ENCODE data around the gene FREY1.

FREY1 gene

GRCh38 chr11:45926001-45926401 lies 18.9 kb upstream of the FREY1 start:
- H3K9me3 Mint-ChIP-seq: no peaks in the 10 kb centered on the region
- no peak overlapping the region for H3K4me3 Mint-ChIP-seq
- peaks cover 32% of the 10 kb centered on the region for H3K4me1 Mint-ChIP-seq
- H3K27me3 Mint-ChIP-seq: no peaks in the 10 kb centered on the region
- DNase-seq (ENCODE audit: low spot score in 2 of 2) (no peak), ATAC-seq (replicated peaks; ENCODE audit: extremely low read depth, poor library complexity, severe bottlenecking) (no peak)
- H3K27ac Mint-ChIP-seq (ENCODE audit: low read depth): no peak overlapping the region
- H3K36me3 Mint-ChIP-seq (ENCODE audit: insufficient read depth): peaks cover 10% of the 10 kb centered on the region

- peaks cover 7% of the 10 kb centered on the region for H3K36me3 Mint-ChIP-seq (ENCODE audit: insufficient read depth)
- H3K9me3 Mint-ChIP-seq: no peaks in the 10 kb centered on the region
- H3K4me1 Mint-ChIP-seq: peaks cover 28% of the 10 kb centered on the region
- no peak for DNase-seq (ENCODE audit: low spot score in 2 of 2)
- H3K27ac Mint-ChIP-seq (ENCODE audit: low read depth): no peak overlapping the region
- H3K4me3 Mint-ChIP-seq: no peak overlapping the region
- ATAC-seq (replicated peaks; ENCODE audit: extremely low read depth, poor library complexity, severe bottlenecking): no peak
- H3K27me3 Mint-ChIP-seq: no peaks in the 10 kb centered on the region
Measured at GRCh38 chr11:45925550-45925949, 18.5 kb upstream of the FREY1 start.

- ATAC-seq (replicated peaks; ENCODE audit: extremely low read depth, poor library complexity, severe bottlenecking) (no peak), DNase-seq (ENCODE audit: low spot score in 2 of 2) (no peak)
- Mint-ChIP-seq H3K36me3 (ENCODE audit: insufficient read depth) (peaks cover 2% of the 10 kb centered on the region), H3K4me1 (peaks cover 27% of the 10 kb centered on the region), H3K9me3 (no peaks in the 10 kb centered on the region), H3K27me3 (no peaks in the 10 kb centered on the region), H3K27ac (ENCODE audit: low read depth) (no peak overlapping the region), H3K4me3 (no peak overlapping the region)
Measured at GRCh38 chr11:45924927-45925326, 17.9 kb upstream of the FREY1 start.

GRCh38 chr11:45924036-45924915 lies 17.2 kb upstream of the FREY1 start:
- no peak for ATAC-seq (replicated peaks; ENCODE audit: extremely low read depth, poor library complexity, severe bottlenecking)
- H3K9me3 Mint-ChIP-seq: no peaks in the 10 kb centered on the region
- peaks cover 27% of the 10 kb centered on the region for H3K4me1 Mint-ChIP-seq
- H3K27me3 Mint-ChIP-seq: no peaks in the 10 kb centered on the region
- peak overlapping the region; percentile 26 for H3K27ac Mint-ChIP-seq (ENCODE audit: low read depth)
- DNase-seq (ENCODE audit: low spot score in 2 of 2): no peak
- H3K36me3 Mint-ChIP-seq (ENCODE audit: insufficient read depth): peaks cover 4% of the 10 kb centered on the region
- peak overlapping the region; percentile 64 for H3K4me3 Mint-ChIP-seq

GRCh38 chr11:45922425-45923082 lies 15.5 kb upstream of the FREY1 start, which contains the start of gene LARGE2:
LARGE2 (plus strand) TSS chr11:45922656; CDS start chr11:45922883, 227 bp downstream.
- Mint-ChIP-seq H3K27me3 (no peaks in the 10 kb centered on the region), H3K9me3 (no peaks in the 10 kb centered on the region), H3K27ac (ENCODE audit: low read depth) (no peak within 1 kb of the TSS), H3K36me3 (ENCODE audit: insufficient read depth) (peaks cover 10% of the 10 kb centered on the region), H3K4me1 (peaks cover 36% of the 10 kb centered on the region), H3K4me3 (peak within 1 kb of the TSS; percentile 83)
- no peak for ATAC-seq (replicated peaks; ENCODE audit: extremely low read depth, poor library complexity, severe bottlenecking)
- DNase-seq (ENCODE audit: low spot score in 2 of 2): no peak

GRCh38 chr11:45921561-45922424 lies 14.7 kb upstream of the FREY1 start:
- H3K4me3 Mint-ChIP-seq: peak overlapping the region; percentile 76
- no peak for ATAC-seq (replicated peaks; ENCODE audit: extremely low read depth, poor library complexity, severe bottlenecking)

GRCh38 chr11:45920531-45921477 lies 13.7 kb upstream of the FREY1 start:
- H3K27ac Mint-ChIP-seq (ENCODE audit: low read depth): no peak overlapping the region
- peaks cover 38% of the 10 kb centered on the region for H3K4me1 Mint-ChIP-seq
- ATAC-seq (replicated peaks; ENCODE audit: extremely low read depth, poor library complexity, severe bottlenecking) (no peak), DNase-seq (ENCODE audit: low spot score in 2 of 2) (no peak)
- H3K36me3 Mint-ChIP-seq (ENCODE audit: insufficient read depth): peaks cover 12% of the 10 kb centered on the region
- H3K27me3 Mint-ChIP-seq: no peaks in the 10 kb centered on the region
- no peaks in the 10 kb centered on the region for H3K9me3 Mint-ChIP-seq
- peak overlapping the region; percentile 76 for H3K4me3 Mint-ChIP-seq

More at GRCh38 chr11:45921561-45922424, 14.7 kb upstream of the FREY1 start:
- Mint-ChIP-seq H3K27ac (ENCODE audit: low read depth) (no peak overlapping the region), H3K4me1 (peaks cover 30% of the 10 kb centered on the region), H3K36me3 (ENCODE audit: insufficient read depth) (peaks cover 10% of the 10 kb centered on the region), H3K9me3 (no peaks in the 10 kb centered on the region), H3K27me3 (no peaks in the 10 kb centered on the region)
- no peak for DNase-seq (ENCODE audit: low spot score in 2 of 2)

GRCh38 chr11:45919806-45920530 lies 12.9 kb upstream of the FREY1 start:
- ATAC-seq (replicated peaks; ENCODE audit: extremely low read depth, poor library complexity, severe bottlenecking) (no peak), DNase-seq (ENCODE audit: low spot score in 2 of 2) (no peak)
- H3K4me1 Mint-ChIP-seq: peaks cover 45% of the 10 kb centered on the region
- H3K27ac Mint-ChIP-seq (ENCODE audit: low read depth): peak overlapping the region; percentile 49
- no peaks in the 10 kb centered on the region for H3K27me3 Mint-ChIP-seq
- peak overlapping the region; percentile 82 for H3K4me3 Mint-ChIP-seq
- no peaks in the 10 kb centered on the region for H3K9me3 Mint-ChIP-seq
- H3K36me3 Mint-ChIP-seq (ENCODE audit: insufficient read depth): peaks cover 14% of the 10 kb centered on the region

GRCh38 chr11:45918962-45919675 lies 12.0 kb upstream of the FREY1 start:
- Mint-ChIP-seq H3K27me3 (no peaks in the 10 kb centered on the region), H3K27ac (ENCODE audit: low read depth) (peak overlapping the region; percentile 92), H3K9me3 (no peaks in the 10 kb centered on the region), H3K36me3 (ENCODE audit: insufficient read depth) (peaks cover 19% of the 10 kb centered on the region), H3K4me1 (peaks cover 40% of the 10 kb centered on the region), H3K4me3 (peak overlapping the region; percentile 82)
- DNase-seq (ENCODE audit: low spot score in 2 of 2) (no peak), ATAC-seq (replicated peaks; ENCODE audit: extremely low read depth, poor library complexity, severe bottlenecking) (no peak)

- peak overlapping the region; percentile 82 for H3K4me3 Mint-ChIP-seq
- H3K9me3 Mint-ChIP-seq: no peaks in the 10 kb centered on the region
- peaks cover 38% of the 10 kb centered on the region for H3K4me1 Mint-ChIP-seq
- H3K36me3 Mint-ChIP-seq (ENCODE audit: insufficient read depth): peaks cover 23% of the 10 kb centered on the region
- peak; percentile 2 for ATAC-seq (replicated peaks; ENCODE audit: extremely low read depth, poor library complexity, severe bottlenecking)
- DNase-seq (ENCODE audit: low spot score in 2 of 2): no peak
- peak overlapping the region; percentile 92 for H3K27ac Mint-ChIP-seq (ENCODE audit: low read depth)
- H3K27me3 Mint-ChIP-seq: no peaks in the 10 kb centered on the region
Measured at GRCh38 chr11:45918331-45918941, 11.4 kb upstream of the FREY1 start.
